ENCODE measurements around the gene LRG1. TPM values are rescaled to one million over a fixed set of nuclear protein-coding genes. Genes with fewer than 3 reads are reported as not detected.

LRG1 gene
- total RNA-seq, 1 donor from 2014 or later = not detected

DNA sequence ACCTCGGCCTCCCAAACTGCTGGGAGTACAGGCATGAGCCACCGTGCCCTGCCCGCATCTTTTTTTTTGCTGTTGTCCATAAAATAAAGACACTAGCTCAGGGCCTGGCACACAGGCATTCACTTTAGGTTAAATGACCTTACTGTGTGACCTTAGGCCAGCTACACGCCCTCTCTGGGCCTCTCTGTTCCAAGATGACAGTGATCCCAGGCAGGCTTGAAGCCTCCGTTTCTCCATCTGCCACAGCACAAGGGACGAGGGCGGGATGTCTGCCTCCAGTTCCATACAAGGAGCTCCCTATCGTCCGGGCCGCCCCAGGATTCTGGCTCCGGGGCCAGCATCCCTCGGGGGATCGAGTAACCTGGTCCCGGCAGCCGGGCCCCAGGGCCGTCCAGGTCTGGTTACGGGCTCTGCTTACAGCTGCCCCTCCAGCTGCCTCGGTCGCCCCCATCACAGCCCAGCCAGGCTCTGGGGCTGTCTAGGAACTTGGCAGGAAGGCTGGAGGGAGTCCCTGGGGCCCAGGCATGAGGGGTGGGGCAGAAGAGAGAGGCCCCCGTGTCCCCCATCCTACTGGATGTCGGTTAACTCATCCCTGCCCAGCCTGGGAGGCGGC is 31.6 kb upstream of the LRG1 start:
- Histone ChIP-seq H3K27me3 (no peaks in the 10 kb centered on the region), H3K9me3 (ENCODE audit: low read depth) (no peaks in the 10 kb centered on the region), H4K20me1 (ENCODE audit: low read depth) (peaks cover 85% of the 10 kb centered on the region), H3F3A (ENCODE audit: low read depth) (peaks cover 10% of the 10 kb centered on the region), H3K27ac (no peak overlapping the region), H3K79me2 (ENCODE audit: low read depth) (peaks cover 63% of the 10 kb centered on the region), H2AFZ (replicated peaks) (no peak overlapping the region), H3K4me3 (no peak overlapping the region), H3K9ac (no peak overlapping the region), H3K4me1 (peaks cover 11% of the 10 kb centered on the region), H3K36me3 (no peaks in the 10 kb centered on the region), H3K4me2 (no peak overlapping the region)
- DNase-seq (ENCODE audit: low spot score) = no peak
- peaks cover 2% of the 10 kb centered on the region for H3K27me3 Mint-ChIP-seq (ENCODE audit: insufficient read depth, low read depth)
- H3K36me3 Mint-ChIP-seq = no peaks in the 10 kb centered on the region
- TF ChIP-seq EZH2phosphoT487 (IDR thresholded peaks at IDR 0.05) (no peak), EZH2 (IDR thresholded peaks at IDR 0.05) (no peak)
- TF ChIP-seq, protein P1, sequence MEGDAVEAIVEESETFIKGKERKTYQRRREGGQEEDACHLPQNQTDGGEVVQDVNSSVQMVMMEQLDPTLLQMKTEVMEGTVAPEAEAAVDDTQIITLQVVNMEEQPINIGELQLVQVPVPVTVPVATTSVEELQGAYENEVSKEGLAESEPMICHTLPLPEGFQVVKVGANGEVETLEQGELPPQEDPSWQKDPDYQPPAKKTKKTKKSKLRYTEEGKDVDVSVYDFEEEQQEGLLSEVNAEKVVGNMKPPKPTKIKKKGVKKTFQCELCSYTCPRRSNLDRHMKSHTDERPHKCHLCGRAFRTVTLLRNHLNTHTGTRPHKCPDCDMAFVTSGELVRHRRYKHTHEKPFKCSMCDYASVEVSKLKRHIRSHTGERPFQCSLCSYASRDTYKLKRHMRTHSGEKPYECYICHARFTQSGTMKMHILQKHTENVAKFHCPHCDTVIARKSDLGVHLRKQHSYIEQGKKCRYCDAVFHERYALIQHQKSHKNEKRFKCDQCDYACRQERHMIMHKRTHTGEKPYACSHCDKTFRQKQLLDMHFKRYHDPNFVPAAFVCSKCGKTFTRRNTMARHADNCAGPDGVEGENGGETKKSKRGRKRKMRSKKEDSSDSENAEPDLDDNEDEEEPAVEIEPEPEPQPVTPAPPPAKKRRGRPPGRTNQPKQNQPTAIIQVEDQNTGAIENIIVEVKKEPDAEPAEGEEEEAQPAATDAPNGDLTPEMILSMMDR (IDR thresholded peaks at IDR 0.05) = no peak
- no peaks in the 10 kb centered on the region for H3K9me3 Mint-ChIP-seq
- H3K4me3 Mint-ChIP-seq = no peak overlapping the region
- H3K4me1 Mint-ChIP-seq = peaks cover 19% of the 10 kb centered on the region
- no peak overlapping the region for H3K27ac Mint-ChIP-seq

DNA sequence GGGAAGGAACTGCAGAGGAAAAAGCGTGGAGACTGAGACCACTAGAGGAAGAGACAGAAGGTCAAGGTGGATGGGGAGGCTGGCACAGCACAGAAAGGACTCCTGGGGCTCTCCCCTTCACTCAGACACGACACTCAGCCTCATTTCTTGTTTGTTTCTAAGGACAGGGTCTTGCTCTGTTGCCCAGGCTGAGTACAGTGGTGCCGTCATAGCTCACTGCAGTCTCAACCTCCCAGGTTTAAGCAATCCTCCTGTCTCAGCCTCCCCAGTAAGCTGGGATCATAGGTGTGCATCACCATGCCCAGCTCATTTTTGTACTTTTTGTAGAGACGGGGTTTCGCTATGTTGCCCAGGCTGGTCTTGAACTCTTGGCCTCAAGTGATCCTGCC is 31.1 kb upstream of the LRG1 start:
- Mint-ChIP-seq H3K27me3 (ENCODE audit: insufficient read depth, low read depth) (no peaks in the 10 kb centered on the region), H3K27ac (no peak overlapping the region), H3K9me3 (no peaks in the 10 kb centered on the region), H3K36me3 (no peaks in the 10 kb centered on the region), H3K4me1 (peaks cover 17% of the 10 kb centered on the region), H3K4me3 (no peak overlapping the region)
- Histone ChIP-seq H3K4me2 (no peak overlapping the region), H3K4me1 (peaks cover 11% of the 10 kb centered on the region), H3K27me3 (no peaks in the 10 kb centered on the region), H3K4me3 (no peak overlapping the region), H3K36me3 (no peaks in the 10 kb centered on the region), H3K27ac (no peak overlapping the region), H3K9me3 (ENCODE audit: low read depth) (no peaks in the 10 kb centered on the region), H3K9ac (no peak overlapping the region), H3F3A (ENCODE audit: low read depth) (peaks cover 6% of the 10 kb centered on the region), H2AFZ (replicated peaks) (no peak overlapping the region), H4K20me1 (ENCODE audit: low read depth) (peaks cover 85% of the 10 kb centered on the region), H3K79me2 (ENCODE audit: low read depth) (peaks cover 60% of the 10 kb centered on the region)
- DNase-seq (ENCODE audit: low spot score) = no peak
- TF ChIP-seq, protein P1 (IDR thresholded peaks at IDR 0.05) = no peak
- TF ChIP-seq EZH2 (IDR thresholded peaks at IDR 0.05) (no peak), EZH2phosphoT487 (IDR thresholded peaks at IDR 0.05) (no peak)

DNA sequence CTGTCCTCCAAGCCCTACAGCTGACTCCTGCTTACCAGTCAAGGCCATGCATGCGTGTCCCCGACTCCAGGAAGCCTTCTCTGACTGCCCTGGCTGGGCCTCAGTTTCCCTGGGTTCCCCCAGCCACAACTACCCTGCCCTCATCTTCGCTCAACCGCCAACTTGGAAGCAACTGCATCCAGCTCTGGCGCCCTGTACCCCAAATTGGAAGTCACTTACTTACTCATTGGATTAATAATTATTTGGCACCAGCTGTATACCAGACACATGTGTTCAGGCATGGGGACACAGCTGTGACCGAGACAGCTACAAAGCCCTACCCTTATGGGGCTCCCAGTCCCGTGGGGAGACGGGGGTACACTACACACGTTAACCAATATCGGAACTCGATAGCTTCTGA is 30.6 kb upstream of the LRG1 start:
- Histone ChIP-seq H3K9ac (no peak overlapping the region), H3K4me2 (no peak overlapping the region), H3K36me3 (no peaks in the 10 kb centered on the region), H3K27me3 (no peaks in the 10 kb centered on the region), H3K4me1 (peaks cover 10% of the 10 kb centered on the region), H4K20me1 (ENCODE audit: low read depth) (peaks cover 84% of the 10 kb centered on the region), H2AFZ (replicated peaks) (no peak overlapping the region), H3F3A (ENCODE audit: low read depth) (peaks cover under 1% of the 10 kb centered on the region), H3K27ac (no peak overlapping the region), H3K79me2 (ENCODE audit: low read depth) (peaks cover 60% of the 10 kb centered on the region), H3K4me3 (no peak overlapping the region), H3K9me3 (ENCODE audit: low read depth) (no peaks in the 10 kb centered on the region)
- H3K4me1 Mint-ChIP-seq = peaks cover 12% of the 10 kb centered on the region
- H3K27me3 Mint-ChIP-seq (ENCODE audit: insufficient read depth, low read depth) = no peaks in the 10 kb centered on the region
- no peak for DNase-seq (ENCODE audit: low spot score)
- no peak for TF ChIP-seq EZH2 (IDR thresholded peaks at IDR 0.05)
- TF ChIP-seq, protein P1 (IDR thresholded peaks at IDR 0.05) = no peak
- no peak for TF ChIP-seq EZH2phosphoT487 (IDR thresholded peaks at IDR 0.05)
- H3K9me3 Mint-ChIP-seq = no peaks in the 10 kb centered on the region
- no peak overlapping the region for H3K27ac Mint-ChIP-seq
- H3K36me3 Mint-ChIP-seq = no peaks in the 10 kb centered on the region
- H3K4me3 Mint-ChIP-seq = peak overlapping the region; percentile 31
